ES-I3 (cell line): ENCODE results near the gene ADM5.

Source experiments
- H3K36me3 ChIP-seq: 2 replicates; pipeline ENCODE4 v1.6.1; 2013; ENCODE audit warnings: mild to moderate bottlenecking, low read length, control low read depth, moderate library complexity; ENCODE audit not compliant: insufficient read depth
- H3K4me1 ChIP-seq: 2 replicates; pipeline ENCODE4 v1.6.1; 2013; ENCODE audit warnings: mild to moderate bottlenecking, control low read depth, low read length; ENCODE audit not compliant: insufficient read depth
- H3K9ac ChIP-seq: 2 replicates; pipeline ENCODE4 v1.6.1; 2013; ENCODE audit warnings: low read depth, mild to moderate bottlenecking, low read length, moderate library complexity
- H3K9me3 ChIP-seq: 2 replicates; pipeline ENCODE4 v1.6.1; 2013; ENCODE audit warnings: mild to moderate bottlenecking, low read length, moderate library complexity; ENCODE audit not compliant: control insufficient read depth, insufficient read depth

ADM5 gene

DNA sequence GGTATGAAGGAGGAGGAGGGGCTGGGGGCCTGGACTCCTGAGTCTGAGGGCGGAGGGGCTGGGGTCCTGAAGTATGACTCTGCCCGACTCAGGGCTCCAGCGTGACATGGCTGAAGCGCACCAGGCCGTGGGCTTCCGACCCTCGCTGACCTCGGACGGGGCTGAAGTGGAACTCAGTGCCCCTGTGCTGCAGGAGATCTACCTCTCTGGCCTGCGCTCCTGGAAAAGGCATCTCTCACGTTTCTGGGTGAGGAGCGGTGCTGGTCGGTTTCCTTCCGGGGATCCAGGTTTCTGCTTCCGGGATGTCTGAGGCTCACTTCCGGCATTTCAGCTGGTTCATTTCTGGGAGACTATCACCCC, 2.7 kb downstream of the ADM5 start:
- Histone ChIP-seq H3K9me3 (no peaks in the 10 kb centered on the region), H3K9ac (peak overlapping the region; percentile 75; the same call in 1 of the 2 replicates), H3K4me1 (peaks cover 12% of the 10 kb centered on the region; the same call in 1 of the 2 replicates), H3K36me3 (peaks cover 3% of the 10 kb centered on the region; the same call in 1 of the 2 replicates)

DNA sequence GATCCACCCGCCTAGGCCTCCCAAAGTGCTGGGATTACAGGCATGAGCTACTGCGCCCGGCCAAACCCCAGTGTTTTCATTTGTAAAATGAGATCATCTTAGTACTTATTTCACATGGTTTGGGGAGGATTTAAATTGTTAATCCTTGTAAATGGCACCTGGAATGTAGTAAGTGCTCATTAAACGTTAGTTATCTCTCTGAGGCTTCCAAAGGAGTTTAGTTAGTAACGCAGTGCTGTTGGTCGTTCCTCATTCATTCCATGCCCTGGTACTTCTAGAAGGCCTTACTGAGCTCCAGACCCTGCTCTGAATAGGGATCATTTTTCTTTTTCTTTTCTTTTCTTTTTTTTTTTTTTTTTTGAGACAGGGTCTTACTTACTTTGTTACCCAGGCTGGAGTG, 6.7 kb downstream of the ADM5 start:
- no peaks in the 10 kb centered on the region for H3K9me3 ChIP-seq
- peaks cover 2% of the 10 kb centered on the region; the same call in 1 of the 2 replicates for H3K4me1 ChIP-seq
- no peak overlapping the region for H3K9ac ChIP-seq
- peaks cover 3% of the 10 kb centered on the region; the same call in 1 of the 2 replicates for H3K36me3 ChIP-seq

GRCh38 chr19:49696865-49697264, 7.5 kb downstream of the ADM5 start:
- H3K9me3 ChIP-seq: no peaks in the 10 kb centered on the region
- H3K4me1 ChIP-seq: peaks cover 2% of the 10 kb centered on the region; the same call in 1 of the 2 replicates
- H3K9ac ChIP-seq: no peak overlapping the region
- H3K36me3 ChIP-seq: peaks cover 3% of the 10 kb centered on the region; the same call in 1 of the 2 replicates

DNA sequence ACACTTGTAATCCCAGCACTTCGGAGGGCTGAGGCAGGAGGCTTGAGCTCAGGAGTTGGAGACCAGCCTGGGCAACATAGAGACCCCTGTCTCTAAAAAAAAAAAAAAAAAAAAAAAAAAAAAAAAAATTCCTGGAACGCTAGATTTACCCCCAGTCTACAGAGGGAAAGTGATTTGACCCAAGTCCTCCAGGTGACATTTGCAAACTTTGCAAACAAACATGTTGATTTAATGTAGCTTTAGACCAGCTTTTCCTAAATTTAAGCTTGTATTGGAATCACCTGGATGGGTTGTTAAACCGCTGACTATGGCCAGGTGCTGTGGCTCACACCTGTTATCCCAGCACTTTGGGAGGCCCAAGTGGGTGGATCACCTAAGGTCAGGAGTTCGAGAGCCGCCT, 10.0 kb downstream of the ADM5 start:
- no peaks in the 10 kb centered on the region for H3K9me3 ChIP-seq
- no peaks in the 10 kb centered on the region for H3K36me3 ChIP-seq
- H3K4me1 ChIP-seq: peaks cover 2% of the 10 kb centered on the region; the same call in 1 of the 2 replicates
- no peak overlapping the region for H3K9ac ChIP-seq

DNA sequence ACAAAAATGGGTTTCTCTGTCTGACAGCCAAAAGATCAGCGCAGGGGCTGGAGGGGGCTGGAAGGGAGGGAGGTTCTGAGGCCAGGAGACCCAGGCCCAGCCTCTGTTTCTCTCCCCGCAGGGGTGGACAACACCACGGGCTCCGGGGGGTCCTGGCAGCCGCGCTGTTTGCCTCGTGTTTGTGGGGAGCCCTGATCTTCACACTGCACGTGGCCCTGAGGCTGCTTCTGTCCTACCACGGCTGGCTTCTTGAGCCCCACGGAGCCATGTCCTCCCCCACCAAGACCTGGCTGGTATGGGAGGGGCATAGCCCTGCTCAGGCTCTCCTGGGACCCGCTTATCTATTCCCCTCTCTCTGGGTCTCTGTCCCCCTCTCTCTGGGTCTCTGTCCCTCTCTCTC, 11.2 kb downstream of the ADM5 start:
- H3K9me3 ChIP-seq: no peaks in the 10 kb centered on the region
- H3K36me3 ChIP-seq: peaks cover 5% of the 10 kb centered on the region; the same call in 1 of the 2 replicates
- H3K9ac ChIP-seq: no peak overlapping the region
- peaks cover 2% of the 10 kb centered on the region; the same call in 1 of the 2 replicates for H3K4me1 ChIP-seq

DNA sequence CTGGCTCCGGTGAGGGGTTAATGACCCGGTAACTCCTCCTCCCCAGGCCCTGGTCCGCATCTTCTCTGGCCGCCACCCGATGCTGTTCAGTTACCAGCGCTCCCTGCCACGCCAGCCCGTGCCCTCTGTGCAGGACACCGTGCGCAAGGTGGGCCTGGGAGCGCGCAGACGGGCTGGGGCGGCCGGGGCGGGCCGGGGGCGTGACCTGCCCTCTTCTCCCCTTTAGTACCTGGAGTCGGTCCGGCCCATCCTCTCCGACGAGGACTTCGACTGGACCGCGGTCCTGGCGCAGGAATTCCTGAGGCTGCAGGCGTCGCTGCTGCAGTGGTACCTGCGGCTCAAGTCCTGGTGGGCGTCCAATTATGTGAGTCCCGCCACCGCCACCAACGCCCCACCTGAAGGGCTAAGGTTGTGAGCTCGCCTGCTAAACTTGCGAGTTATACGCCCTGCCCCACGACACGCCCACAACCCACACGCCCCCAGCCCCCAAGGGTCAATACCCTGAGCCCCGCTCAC, 11.9 kb downstream of the ADM5 start:
- Histone ChIP-seq H3K9ac (peak overlapping the region; percentile 28; the same call in 1 of the 2 replicates), H3K36me3 (peaks cover 7% of the 10 kb centered on the region), H3K9me3 (no peaks in the 10 kb centered on the region), H3K4me1 (peaks cover 2% of the 10 kb centered on the region; the same call in 1 of the 2 replicates)

DNA sequence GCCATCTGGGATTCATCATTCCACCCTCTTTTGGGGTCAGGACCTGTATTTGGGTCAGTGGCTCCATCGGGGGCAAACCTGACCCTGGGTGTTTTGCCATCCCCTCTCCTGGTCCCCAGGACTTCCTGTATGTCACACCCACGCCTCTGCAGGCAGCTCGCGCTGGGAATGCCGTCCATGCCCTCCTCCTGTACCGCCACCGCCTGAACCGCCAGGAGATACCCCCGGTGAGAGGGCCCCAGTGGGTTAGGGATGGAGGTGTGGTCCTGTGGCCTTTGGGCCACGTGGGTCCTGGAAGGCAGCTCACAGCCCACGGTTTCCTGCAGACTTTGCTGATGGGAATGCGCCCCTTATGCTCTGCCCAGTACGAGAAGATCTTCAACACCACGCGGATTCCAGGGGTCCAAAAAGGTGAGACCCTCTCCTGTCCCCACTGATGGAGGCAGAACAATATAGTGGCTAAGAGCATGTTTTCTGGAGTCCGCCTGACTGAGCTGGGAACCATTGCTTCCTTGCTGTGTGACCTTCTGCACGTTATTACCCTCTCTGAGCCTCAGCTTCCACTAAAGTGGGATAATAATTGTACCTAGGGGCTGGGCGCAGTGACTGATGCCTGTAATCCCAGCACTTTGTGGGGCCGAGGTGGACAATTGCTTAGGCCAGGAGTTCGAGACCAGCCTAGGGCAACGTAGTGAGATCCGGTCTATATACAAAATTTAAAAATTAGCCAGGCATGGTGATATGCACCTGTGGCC, 15.7 kb downstream of the ADM5 start:
- Histone ChIP-seq H3K36me3 (peaks cover 7% of the 10 kb centered on the region), H3K9ac (no peak overlapping the region), H3K4me1 (peaks cover 2% of the 10 kb centered on the region; the same call in 1 of the 2 replicates), H3K9me3 (no peaks in the 10 kb centered on the region)

DNA sequence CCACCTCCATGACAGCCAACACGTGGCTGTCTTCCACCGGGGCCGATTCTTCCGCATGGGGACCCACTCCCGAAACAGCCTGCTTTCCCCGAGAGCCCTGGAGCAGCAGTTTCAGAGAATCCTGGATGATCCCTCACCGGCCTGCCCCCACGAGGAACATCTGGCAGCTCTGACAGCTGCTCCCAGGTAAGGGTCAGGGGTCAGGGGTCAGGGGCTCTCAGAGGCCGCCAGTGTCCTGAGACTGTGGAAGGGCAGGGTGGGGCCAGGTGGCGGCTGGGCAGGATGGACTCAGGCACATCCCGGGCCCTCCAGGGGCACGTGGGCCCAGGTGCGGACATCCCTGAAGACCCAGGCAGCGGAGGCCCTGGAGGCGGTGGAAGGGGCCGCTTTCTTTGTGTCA, 16.5 kb downstream of the ADM5 start:
- no peaks in the 10 kb centered on the region for H3K9me3 ChIP-seq
- no peak overlapping the region for H3K9ac ChIP-seq
- peaks cover 7% of the 10 kb centered on the region for H3K36me3 ChIP-seq
- no peaks in the 10 kb centered on the region; the same call in 1 of the 2 replicates for H3K4me1 ChIP-seq

GRCh38 chr19:49710372-49710951, 21.1 kb downstream of the ADM5 start:
- Histone ChIP-seq H3K4me1 (no peaks in the 10 kb centered on the region; the same call in 1 of the 2 replicates), H3K9me3 (no peaks in the 10 kb centered on the region), H3K9ac (no peak overlapping the region), H3K36me3 (peaks cover 3% of the 10 kb centered on the region)

DNA sequence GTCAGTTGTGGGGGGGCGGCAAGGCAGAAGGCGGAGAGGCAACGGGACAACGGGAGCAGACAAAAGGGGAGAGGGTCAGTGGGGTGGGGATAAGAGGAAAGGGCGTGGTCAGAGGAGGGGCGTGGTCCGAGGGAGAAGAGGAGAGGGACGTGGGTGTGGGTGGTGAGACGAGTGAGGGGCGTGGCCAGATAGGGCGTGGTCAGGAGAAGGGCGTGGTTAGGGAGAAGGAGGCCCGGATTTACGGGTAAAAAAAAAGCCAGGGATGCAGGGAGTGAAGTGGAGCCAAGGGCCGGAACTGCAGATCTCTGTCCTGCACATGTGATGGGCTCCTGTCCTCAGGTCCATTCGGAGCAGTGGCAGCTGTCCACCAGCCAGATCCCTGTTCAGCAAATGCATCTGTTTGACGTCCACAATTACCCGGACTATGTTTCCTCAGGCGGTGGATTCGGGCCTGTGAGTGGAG, 23.0 kb downstream of the ADM5 start:
- H3K4me1 ChIP-seq: no peaks in the 10 kb centered on the region; the same call in 1 of the 2 replicates
- no peaks in the 10 kb centered on the region for H3K36me3 ChIP-seq
- H3K9me3 ChIP-seq: no peaks in the 10 kb centered on the region
- peak overlapping the region; percentile 34; the same call in 1 of the 2 replicates for H3K9ac ChIP-seq

DNA sequence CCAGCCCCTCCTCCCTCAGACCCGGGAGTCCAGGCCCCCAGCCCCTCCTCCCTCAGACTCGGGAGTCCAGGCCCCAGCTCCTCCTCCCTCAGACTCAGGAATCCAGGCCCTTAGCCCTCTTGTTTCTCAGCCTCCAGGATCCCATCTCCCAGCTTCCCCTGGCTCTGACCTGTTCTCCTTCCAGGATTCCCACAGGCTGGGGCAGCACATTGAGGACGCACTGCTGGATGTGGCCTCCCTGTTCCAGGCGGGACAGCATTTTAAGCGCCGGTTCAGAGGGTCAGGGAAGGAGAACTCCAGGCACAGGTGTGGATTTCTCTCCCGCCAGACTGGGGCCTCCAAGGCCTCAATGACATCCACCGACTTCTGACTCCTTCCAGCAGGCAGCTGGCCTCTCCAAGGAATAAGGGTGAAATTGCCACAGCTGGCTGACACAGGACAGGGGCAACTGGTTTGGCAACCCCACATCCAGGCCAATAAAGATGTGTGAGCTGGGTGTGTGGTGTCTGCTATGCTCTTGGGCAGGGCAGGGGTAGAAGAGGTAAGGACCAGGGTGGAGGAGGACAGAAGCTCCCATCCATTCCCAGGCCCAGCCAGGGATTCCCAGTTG, 23.9 kb downstream of the ADM5 start:
- Histone ChIP-seq H3K36me3 (no peaks in the 10 kb centered on the region), H3K4me1 (no peaks in the 10 kb centered on the region; the same call in 1 of the 2 replicates), H3K9me3 (no peaks in the 10 kb centered on the region), H3K9ac (no peak overlapping the region)

DNA sequence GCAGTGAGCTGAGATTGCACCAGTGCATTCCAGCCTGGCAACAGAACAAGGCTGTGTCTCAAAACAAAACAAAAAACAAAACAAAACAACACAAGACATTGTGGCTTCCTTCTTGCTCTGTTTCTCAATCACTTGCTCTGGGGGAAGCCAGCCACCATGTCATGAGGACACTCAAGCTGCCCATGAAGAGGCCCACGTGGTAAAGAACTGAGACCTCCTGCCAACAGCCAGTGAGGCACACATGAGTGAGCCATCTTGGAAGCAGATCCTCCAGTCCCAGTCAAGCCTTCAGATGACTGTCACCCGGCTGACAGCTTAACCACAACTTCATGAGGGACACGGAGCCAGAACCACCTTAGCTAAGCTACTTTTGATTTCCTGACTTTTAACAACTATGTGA, 26.8 kb downstream of the ADM5 start:
- no peaks in the 10 kb centered on the region for H3K9me3 ChIP-seq
- no peaks in the 10 kb centered on the region; the same call in 1 of the 2 replicates for H3K4me1 ChIP-seq
- no peaks in the 10 kb centered on the region for H3K36me3 ChIP-seq
- no peak overlapping the region for H3K9ac ChIP-seq

- Histone ChIP-seq H3K9ac (no peak overlapping the region; the same call in 1 of the 2 replicates), H3K4me1 (no peaks in the 10 kb centered on the region; the same call in 1 of the 2 replicates), H3K9me3 (no peaks in the 10 kb centered on the region)
Observed at GRCh38 chr19:49718511-49718910, 29.1 kb downstream of the ADM5 start.

DNA sequence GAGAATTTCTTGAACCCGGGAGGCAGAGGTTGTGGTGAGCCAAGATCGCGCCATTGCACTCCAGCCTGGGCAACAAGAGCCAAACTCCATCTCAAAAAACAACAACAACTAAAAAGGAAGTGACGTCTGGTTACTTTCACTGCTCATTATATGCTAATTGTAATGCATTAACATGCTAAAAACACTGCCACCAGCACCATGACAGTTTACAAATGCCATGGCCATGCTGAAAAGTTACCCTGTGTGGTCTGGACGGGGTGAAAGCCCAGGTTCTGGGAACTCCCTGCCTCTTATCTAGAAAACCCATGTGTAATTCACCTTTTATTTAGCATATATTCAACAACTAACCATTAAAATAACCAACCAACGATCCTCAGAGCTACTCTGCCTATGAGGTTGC, 29.6 kb downstream of the ADM5 start:
- no peaks in the 10 kb centered on the region for H3K4me1 ChIP-seq
- H3K9ac ChIP-seq: no peak overlapping the region
- H3K36me3 ChIP-seq: no peaks in the 10 kb centered on the region
- H3K9me3 ChIP-seq: no peaks in the 10 kb centered on the region

More at GRCh38 chr19:49718511-49718910, 29.1 kb downstream of the ADM5 start:
- H3K36me3 ChIP-seq: no peaks in the 10 kb centered on the region
